ENCODE measurements around the gene KDELR1.
"Not testable (repeated sequence)": the region's sequence is repeated elsewhere in the genome, so short reads cannot be mapped to it uniquely, and the experiment has no call there.

The KDELR1 gene

GRCh38 chr19:48397263-48398101 lies 6.1 kb upstream of the KDELR1 start:
- DNase-seq: no peak

DNA sequence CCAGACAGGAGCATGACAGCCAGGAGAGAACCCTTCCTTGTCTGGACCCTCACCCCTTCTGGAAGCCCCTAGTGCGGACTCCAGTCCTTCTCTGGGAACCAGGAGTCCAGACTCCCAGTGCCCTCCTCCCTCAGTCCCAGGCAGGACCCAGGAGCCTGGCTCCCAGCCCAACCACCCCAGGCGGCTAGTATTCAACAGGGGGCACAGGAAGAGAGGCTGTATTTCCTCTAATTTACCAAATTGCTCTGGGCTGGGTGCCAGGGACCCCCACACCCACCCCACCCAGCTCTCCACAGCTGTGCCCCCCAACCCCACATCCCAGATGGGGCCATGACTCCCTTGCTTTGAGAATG lies 5.4 kb upstream of the KDELR1 start:
- DNase-seq: no peak

- DNase-seq: no peak
Measured at GRCh38 chr19:48396016-48396823, 4.9 kb upstream of the KDELR1 start.

- no peak for DNase-seq
Measured at GRCh38 chr19:48395499-48395898, 4.1 kb upstream of the KDELR1 start.

DNA sequence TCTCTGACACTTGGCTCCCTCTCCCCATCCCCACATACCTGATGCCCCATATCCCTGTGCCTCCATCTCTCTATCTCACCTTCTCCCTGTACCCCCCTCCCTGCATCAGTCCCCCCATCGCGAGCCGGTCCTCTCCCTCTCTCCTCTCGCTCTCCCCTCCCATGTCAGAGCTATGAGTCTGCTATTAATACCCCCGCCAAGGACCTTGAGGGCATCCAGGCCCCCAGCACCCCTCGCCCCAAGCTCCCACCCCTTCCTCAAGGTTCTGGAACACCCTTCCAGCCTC lies 3.8 kb upstream of the KDELR1 start:
- no peak for DNase-seq

- no peak for DNase-seq
Measured at GRCh38 chr19:48394331-48395169, 3.2 kb upstream of the KDELR1 start.

- peak; percentile 10 to 44 for DNase-seq
Measured at GRCh38 chr19:48393559-48394330, 2.4 kb upstream of the KDELR1 start, which contains the start of gene GRIN2D. Gene GRIN2D, plus strand, starts transcription at chr19:48393668. Its CDS starts 4,725 bp downstream, at chr19:48398393.

DNA sequence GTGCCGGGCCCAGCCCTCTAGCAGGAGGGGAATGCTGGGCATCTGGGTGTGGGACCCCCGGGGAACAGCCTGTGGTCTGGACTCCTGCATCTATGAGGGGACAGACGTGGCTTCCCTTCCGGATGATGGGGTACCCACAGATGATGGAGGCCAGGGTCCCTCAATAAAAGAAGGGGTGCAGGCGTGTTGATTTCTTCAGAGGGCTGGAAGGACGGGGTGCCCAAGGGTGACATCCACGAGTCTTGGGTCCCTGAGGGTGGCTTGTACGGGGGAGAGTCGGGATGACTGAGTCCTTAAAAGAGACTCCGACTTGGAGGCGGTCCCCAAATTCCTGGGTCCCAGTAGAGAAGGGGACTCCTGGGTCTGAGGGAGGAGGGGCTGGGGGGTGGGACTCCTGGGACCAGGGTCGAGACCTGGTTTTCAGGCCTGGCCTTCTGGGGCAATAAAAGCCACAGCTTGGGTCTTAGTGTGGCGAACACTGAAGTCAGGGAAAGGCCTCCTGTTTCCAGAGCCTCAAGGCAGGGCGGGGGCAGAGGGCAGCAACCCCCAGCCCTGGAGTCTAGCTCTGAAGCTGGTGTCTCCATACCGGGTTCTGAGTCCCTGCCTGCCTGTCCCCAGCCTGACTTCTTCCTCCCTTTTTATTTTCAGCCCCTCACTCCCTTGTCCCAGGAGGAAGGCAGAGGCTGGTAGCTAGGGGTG lies 1.7 kb upstream of the KDELR1 start:
- DNase-seq: no peak

DNA sequence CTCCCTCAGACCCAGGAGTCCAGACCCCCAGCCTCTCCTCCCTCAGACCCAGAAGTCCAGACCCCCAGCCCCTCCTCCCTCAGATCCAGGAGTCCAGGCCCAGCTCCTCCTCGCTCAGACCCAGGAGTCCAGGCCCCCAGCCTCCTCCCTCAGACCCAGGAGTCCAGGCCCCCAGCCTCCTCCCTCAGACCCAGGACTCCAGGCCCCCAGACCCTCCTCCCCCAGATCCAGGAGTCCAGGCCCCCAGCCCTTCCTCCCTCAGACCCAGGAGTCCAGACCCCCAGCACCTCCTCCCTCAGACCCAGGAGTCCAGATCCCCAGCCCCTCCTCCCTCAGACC lies 624 bp upstream of the KDELR1 start:
- DNase-seq: not testable (repeated sequence)

DNA sequence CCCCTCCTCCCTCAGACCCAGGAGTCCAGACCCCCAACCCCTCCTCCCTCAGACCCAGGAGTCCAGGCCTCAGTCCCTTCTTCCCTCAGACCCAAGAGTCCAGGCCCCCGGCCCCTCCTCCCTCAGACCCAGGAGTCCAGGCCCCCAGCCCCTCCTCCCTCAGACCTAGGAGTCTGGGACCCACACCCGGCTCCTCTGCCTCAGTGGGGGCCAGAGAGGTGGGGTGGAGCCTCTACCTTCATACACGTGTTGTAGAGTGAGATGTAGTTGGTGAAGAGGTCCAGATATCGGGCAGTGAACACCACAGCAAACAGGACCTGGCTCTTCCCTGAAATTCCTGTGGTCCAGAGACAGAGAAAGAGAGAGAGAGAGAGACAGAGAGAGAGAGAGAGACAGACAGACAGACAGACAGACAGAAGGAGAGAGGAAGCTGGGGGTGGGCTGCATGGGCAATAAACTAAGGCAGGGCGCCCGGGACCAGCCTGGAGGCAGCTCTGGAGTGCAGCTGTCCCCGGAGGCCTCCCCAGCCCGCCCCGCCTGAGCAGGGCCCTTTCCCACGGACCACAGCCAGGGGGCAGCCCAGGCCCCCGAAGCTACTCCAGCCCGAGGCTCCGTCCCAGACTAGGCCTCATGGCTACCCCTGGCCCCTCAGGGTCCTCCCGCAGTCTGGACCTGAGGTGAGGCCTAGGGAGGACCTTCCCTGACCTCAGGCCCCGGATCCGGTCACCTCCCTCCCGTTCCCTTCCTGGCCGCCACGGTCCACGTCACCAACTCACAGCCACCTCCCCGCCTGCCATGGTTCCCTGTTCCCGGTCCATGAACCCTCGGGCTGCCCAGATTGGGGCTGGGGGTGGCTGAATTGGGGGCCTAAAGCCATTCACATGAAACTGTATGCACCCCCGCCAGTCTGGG lies 907 bp downstream of the KDELR1 start:
- DNase-seq: peak; percentile 61 to 71

- no peak for DNase-seq
Measured at GRCh38 chr19:48386981-48387380, 4.4 kb downstream of the KDELR1 start.

DNA sequence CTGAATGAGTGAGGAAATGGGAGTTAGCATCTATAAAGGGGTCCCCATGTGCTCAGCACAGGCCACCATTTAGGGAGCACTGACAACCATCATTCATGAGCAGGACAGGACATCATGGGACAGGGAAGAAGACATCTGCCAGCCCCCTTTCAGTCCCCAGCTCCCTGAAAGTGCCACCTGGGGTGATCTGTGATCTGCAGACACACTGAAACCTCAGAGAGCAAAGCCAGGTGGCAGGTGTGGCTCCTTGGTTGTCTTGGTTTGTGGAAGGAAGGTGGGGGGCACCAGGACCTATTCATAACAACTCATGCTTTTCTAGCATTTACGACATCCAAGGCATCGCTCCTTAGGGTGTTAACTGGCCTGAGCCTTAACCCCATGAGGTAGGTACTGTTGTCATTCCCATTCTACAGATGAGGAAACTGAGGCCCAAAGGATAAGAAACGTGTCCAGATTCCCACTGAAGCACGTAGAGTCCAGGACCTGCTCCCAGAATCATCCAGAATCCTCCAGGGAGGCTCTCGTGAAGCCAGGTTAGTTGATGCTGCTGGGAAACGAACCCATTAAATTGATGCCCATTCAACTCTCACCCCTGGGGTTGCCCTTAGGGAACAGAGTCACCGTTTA lies 5.8 kb downstream of the KDELR1 start:
- no peak for DNase-seq

- DNase-seq: no peak
Measured at GRCh38 chr19:48382286-48382685, 9.1 kb downstream of the KDELR1 start.

- DNase-seq: no peak
Measured at GRCh38 chr19:48381178-48381950, 10.0 kb downstream of the KDELR1 start.

DNA sequence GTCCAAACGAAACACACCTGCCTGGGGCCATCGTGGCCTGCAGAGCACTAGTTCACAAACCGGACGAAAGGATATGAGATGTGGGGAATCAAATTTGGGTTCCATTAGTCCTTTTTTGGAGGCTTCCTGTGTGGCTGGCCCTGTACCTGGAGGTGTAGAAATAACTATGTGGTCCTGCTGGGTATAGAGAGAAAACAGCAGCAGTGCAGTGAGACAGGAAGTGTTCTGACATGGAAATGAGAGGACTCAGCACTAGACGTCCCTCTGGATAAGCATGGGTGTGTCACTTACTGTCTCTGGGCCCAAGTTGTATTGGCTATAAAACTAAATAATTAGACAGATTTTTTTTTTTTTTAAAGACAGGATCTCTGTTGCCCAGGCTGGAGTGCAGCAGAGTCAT lies 12.3 kb downstream of the KDELR1 start:
- DNase-seq: no peak

DNA sequence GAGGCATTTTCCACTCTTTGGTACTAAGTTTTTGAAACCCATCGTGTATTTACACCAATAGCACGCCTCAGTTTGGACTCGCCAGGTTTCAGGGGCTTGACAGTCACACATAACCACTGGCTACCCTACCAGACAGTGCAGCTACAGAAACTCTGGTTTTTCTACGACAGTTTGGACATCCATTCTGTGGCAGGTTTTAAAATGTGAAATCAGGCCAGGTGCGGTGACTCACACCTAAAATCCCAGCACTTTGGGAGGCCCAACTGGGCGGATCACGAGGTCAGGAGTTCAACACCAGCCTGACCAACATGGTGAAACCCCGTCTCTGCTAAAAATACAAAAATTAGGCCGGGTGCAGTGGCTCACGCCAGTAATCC lies 13.2 kb downstream of the KDELR1 start:
- no peak for DNase-seq

GRCh38 chr19:48373567-48373966 lies 17.8 kb downstream of the KDELR1 start:
- DNase-seq: no peak

DNA sequence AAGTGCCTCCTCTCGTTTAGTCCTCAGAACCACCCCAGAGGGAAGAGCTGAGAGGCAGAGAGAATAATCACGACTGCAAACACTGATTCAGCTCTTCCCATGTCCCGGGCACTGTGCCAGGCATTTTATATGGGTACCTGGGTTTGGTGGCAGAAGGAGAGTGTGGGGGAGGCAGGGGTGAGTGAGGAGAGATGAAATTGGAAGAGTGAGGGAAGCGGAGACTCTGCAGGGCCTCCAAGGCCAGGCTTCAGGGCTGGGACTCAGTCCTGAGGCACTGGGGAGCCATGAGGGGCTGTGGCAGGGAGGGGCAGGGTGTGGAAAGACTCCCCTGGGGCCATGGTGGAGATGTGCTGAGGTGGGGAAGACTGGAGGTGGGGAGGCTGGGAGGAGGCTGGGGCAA lies 18.4 kb downstream of the KDELR1 start:
- DNase-seq: no peak

- not testable (repeated sequence) for DNase-seq
Measured at GRCh38 chr19:48371771-48372170, 19.6 kb downstream of the KDELR1 start.

DNA sequence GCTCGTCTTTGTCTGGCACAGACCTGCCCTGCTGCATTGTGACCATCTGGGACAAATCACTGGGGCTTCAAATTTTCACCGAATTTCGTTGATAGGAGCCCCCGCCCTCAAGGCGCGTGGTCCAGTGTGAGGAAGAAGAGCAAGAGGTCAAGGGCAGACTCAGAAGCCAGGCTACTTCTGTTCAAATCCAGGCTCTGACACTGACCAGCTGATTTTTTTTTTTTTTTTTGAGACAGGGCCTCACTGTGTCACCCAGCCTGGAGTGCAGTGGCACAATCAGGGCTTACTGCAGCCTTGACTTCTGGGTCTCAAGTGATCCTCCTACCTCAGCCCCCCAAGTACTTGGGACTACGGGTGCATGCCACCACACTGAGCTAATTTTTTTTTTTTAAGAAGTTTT lies 20.0 kb downstream of the KDELR1 start:
- no peak for DNase-seq

All from CD4-positive, alpha-beta T cell treated with Interferon alpha-2 for 1 hour (primary cell).